ENCODE measurements around the gene FSTL4.
A peak's percentile ranks its signal among the peaks of the same experiment; 100 is the strongest.

The FSTL4 gene

DNA sequence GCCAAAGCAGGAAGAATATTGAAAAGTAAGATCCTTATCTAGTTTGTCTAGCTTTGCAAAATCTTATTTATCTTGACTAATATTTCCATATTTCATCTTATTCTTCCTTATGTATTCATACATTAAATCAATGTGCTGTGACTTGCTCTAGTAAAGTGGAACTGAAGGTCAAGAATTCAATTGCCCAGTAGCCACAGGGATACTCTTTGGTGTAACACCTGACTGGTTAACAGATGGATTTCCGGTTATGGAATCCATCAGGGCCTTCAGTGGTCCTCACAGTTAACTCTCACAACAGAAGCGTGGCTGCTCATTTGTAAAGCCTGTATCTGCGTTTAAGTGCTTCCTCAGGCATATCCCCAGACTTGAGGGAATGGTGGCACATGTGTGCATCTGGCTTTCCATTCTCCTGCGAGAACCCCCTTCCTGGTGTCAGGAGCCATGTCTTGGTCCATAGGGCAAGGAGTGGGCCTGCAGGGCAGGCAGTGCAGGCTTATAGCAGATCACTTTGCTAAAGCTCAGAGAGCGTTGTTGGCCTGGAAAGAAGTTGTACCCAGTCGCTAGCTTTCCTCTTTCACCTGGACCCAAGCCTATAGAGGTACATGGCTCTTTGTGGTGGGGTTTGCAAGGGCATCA, 461.3 kb downstream of the FSTL4 start:
- no peak for DNase-seq

DNA sequence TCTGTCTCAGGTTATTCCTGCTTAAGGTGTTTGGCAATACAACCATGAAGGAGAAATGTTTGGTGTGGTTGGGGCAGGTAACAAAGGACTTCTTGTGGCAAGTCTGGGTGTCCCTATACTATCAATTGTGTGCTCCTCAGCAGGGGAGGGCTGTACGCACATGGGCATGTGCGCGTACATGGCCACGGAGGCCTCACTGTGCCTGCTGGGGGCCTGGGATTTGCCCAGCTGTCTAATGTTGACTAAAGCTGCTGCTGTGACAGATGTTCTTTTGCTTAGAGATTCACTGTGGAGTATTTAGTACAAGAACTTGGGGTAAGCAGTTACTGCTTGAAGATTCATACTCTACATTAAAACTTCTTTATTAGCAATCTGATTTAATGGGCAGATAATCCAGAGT, 463.0 kb downstream of the FSTL4 start:
- no peak for DNase-seq

DNA sequence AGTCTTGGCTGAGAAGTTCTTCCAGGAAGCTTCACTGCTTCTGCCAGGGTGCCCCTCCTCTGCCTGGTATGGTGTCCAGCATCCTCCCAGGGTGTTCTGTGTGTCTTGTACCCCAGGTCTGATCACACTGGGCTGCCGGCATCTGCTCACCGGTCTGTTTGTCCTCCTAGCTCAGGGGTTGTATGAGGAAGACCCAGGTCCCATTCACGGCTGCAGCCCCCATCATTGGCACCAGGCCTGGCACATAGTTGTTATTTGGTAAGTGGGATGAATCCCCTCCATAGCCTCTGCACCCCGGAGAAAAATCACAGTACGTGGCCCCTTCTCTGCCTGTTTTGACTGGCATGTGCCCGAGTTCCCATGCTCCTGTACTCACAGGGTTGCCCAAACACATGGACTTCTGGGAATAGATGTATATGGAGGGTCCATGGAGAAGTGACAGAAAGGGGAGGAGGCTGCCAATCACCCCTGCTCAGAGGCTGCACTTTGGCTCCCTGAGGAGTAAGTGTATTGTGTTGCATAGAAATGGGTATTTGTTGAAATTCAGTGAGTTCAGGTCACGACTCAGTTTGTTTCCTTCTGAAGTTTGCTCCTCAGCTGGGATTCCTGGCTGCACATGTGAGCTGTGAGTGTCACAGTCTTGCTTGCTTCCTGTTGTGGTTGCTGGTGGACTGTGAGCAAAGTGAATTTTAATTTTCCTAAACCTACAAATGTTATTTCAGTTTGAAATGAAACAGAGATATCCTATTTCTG, 464.4 kb downstream of the FSTL4 start:
- no peak for DNase-seq

DNA sequence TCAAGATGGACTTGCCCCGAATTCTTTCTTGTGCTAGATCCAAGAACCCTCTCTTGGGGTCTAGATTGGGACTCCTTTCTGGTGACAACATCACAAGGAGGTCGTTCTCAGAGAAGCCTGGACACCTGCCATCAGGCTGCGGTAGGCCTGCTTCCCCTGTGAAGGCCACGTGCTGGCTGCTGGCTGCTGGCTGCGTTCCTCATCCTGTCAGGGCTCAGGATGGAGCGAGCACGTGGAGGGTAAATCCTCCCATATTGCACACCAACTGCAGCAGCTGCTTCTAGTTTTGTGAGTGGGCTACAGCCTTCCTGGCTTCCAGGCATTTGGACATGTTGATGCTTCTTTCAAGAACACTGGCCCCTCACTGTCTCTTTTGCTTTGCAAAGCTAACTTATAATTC, 464.9 kb downstream of the FSTL4 start:
- peak; percentile 5 for DNase-seq
